TTC549 (cell line): ENCODE data around the gene SSNA1.
"Not testable (repeated sequence)": the region's sequence is repeated elsewhere in the genome, so short reads cannot be mapped to it uniquely, and the experiment has no call there.

Experiments
- FAIRE-seq: peaks from 2 replicates; lab custom pipeline; 2012; peaks lifted over from hg19 to GRCh38; lab: Jason Lieb, UNC

SSNA1 gene

DNA sequence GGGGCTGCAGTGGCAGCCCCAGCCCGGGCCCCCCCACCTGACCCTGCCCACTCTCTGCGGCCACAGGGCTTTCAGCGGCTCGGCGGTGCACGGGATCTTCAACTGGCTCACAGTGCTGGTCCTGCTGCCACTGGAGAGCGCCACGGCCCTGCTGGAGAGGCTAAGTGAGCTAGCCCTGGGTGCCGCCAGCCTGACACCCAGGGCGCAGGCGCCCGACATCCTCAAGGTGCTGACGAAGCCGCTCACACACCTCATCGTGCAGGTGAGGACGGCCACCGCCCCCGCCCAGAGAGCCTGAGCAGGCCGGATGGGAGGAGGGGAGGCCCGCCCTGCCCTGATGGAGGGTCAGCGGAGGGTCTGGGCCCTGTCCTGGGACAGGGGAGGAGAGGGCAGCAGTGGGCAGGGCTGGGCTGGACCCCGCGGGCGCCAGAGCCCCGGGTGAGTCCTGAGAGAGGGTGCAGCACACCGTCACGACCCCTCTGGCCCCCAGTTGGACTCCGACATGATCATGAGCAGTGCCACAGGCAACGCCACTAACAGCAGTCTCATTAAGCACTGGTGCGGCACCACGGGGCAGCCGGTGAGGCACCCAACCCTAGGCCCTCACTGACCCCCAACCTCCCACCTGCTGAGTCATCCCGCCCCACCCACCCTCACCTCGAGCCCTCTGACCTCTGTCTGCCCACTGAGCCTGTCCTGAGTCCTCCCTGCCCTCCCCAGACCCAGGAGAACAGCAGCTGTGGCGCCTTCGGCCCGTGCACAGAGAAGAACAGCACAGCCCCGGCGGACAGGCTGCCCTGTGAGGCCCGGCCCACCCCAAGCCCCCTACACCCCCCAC, 44.9 kb downstream of the SSNA1 start:
- FAIRE-seq, result no peak

DNA sequence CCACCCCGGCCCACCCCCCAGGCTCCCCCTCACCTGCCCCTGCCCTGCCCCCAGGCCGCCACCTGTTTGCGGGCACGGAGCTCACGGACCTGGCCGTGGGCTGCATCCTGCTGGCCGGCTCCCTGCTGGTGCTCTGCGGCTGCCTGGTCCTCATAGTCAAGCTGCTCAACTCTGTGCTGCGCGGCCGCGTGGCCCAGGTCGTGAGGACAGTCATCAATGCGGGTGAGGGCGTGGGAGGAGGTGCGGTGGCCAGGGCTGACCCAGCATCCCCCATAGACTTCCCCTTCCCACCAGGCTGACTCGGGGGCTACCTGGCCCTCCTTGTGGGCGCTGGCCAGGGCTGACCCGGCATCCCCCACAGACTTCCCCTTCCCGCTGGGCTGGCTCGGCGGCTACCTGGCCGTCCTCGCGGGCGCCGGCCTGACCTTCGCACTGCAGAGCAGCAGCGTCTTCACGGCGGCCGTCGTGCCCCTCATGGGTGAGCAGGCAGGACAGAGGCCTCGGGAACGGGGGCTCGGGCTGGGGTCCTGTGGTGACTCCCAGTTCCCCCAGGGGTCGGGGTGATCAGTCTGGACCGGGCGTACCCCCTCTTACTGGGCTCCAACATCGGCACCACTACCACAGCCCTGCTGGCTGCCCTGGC, 45.7 kb downstream of the SSNA1 start:
- no peak for FAIRE-seq

DNA sequence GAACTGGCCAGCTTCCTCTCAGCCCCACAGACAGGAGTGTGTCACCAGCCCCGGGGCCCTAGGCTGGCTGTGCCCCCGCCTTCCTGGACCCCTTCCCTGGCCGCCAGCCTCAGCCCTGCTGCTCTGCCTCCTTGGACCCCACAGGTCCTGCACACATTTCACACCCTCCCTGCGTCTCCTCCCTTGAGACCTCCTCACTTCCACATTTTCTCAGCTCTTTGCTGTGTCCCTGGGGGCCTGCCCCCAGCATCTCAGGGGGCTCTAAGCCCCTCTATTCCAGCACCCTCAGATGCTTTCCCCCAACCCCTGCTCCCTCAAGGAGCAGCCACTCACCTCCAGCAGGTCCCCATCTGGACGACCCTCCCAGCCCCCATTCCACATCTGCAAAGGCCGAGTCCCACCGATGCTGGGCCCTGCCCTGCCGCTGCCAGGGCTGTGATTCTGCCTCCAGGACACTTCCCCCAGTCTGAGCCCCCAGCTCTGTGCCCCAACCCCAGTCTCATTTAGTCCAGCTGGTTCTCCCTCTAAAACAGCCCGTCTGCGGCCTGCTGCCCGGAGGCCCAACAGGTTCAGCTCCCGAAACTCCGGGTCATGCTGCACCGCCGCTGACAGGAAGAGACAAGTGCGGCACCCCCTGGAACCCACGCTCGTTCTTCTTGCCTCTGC, 46.4 kb downstream of the SSNA1 start:
- no peak for FAIRE-seq

DNA sequence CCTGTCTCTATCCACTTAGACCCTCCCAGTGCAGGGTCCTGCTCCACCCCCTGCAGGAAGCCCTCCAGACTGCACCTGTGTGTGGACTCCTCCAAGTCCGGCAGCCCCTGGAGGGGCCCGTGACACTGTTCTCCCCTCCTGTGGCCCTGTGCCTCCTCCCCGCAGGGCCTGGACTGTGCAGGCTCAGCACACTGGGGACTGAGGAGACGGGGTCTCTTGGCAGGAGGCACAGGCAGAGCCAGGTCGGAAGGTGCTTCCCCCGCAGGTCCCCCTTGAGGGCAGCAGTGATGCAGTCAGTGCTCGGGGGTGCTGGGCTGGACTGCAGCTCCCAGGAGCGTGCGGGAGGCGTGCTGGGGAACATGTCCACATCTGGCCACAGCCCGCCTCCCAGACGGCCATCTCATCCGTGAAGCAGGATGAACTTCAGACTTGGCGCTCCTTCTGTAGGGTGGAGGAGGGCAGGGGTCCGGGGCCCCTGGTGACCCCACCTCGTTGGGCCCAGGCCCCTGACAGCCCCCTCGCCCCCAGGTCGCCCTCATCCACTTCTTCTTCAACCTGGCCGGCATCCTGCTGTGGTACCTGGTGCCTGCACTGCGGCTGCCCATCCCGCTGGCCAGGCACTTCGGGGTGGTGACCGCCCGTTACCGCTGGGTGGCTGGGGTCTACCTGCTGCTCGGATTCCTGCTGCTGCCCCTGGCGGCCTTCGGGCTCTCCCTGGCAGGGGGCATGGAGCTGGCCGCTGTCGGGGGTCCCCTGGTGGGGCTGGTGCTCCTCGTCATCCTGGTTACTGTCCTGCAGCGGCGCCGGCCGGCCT, 47.2 kb downstream of the SSNA1 start:
- no peak for FAIRE-seq

DNA sequence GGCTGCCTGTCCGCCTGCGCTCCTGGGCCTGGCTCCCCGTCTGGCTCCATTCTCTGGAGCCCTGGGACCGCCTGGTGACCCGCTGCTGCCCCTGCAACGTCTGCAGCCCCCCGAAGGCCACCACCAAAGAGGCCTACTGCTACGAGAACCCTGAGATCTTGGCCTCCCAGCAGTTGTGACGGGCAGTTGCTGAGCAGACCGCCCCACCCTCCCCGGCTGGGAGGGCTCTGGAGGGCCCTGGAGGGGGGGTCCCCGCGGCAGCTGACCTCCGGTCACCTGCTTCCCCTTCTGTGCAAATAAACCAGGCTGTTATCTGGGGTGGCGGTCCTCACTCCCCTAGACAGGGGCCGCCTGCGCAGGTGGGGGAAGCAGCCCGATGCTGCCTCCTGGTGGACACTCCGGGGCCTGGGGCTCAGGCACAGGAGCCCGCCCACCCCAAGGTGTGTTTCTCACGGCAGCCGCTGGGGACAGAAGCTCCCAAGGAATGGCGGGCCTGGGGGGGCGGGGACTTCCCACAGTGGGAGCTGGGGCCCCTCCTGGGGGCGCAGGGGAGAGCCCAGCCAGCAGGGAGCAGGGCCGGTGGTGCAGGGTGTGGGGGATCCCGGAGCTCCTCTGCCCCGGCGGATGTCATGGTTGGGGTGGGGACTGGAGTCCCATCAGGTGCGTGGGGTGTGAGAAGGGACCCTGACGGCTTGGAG, 47.9 kb downstream of the SSNA1 start:
- FAIRE-seq, result no peak

DNA sequence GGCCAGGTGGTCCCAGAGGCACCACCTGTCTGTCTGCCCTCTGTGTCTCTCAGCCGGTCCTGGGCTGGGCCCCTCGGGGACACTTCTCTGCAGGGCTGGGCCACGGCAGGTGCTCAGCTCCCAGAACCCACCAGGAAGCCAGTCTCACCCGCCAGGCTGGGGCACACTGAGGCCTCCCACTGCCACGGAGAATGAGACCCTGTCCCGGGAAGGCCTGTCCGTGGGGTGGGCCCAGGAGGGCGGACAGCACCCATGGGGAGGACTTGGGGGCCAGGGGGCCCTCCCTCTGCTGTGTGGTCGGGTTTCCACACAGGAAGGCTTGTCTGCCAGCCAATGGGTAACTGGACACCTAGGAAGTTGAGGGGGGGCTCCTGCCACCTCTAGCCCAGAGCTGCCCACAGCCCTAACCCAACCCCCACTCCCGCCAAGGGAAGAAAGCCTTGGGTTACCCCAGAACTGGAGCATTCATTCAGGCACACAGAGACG, 48.5 kb downstream of the SSNA1 start:
- no peak for FAIRE-seq

DNA sequence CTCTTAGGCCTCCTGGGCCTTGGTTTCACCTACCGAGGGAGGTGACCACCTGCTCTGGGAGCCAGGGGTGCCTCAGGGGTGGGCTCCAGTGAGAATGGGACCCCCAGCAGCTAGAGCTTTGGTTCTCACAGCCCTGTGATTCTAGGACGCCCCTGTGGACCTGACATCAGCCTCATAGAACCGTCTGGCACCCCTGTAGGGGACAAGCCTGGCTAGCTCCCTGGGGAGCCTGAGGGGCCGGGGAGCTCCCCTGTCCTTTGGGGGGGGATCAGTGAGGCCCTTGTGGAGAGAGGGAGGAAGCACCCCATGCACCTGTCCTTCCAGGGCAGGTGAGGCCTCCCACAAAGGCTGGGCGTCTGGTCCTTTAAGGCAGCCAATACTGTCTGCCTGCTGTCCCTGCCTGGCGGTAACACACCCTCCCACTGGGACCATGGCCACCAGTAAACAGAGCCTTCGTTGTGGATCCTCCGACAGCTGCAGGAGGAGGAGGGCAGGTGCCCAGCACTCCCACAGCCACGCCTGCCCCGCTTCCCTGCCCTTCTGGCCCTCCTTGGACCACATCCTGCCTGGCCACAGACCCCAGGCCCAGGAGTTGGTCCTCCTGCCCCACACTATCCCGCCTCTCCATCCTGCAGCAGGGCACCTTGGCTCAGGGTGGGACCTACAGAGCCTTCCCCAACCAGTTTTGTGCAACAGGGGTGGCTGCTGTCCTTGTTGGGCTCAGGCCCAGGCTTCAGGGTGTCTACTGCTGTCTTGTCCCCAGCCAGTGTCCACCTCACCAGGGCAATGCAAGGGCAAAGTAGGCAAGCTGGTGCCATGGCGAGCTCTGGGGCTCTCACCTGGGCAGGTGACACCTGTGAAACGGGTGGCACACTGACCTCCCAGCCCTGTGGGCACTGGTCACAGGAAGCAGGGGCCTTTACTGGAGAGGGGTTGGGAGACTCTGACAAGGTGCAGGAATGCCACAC, 49.6 kb downstream of the SSNA1 start:
- no peak for FAIRE-seq

DNA sequence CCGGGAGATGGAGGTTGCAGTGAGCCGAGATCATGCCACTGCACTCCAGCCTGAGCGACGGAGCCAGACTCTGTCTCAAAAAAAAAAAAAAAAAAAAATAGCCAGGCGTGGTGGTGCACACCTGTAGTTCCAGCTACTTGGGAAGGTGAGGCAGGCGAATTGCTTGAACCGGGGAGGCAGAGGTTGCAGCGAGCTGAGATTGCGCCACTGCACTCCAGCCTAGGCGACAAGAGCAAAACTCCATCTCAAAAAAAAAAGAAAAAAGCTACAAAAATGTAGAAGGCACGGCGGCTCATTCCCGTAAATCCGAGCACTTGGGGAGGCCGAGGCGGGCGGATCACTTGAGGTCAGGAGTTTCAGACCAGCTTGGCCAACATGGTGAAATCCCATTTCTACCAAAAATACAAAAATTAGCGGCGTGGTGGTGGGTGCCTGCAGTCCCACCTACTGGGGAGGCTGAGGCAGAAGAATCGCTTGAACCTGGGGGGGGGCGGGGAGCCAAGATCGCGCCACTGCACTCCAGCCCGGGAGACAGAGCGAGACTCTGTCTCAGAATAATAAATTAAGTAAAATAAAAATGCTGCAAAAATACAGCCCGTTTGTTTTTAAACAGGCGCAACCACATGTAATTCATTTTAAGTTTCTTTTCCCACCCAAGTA, 51.2 kb downstream of the SSNA1 start:
- not testable (repeated sequence) for FAIRE-seq
